OCI-LY3 (cell line): ENCODE data around the gene UROC1.

Experiments
- H2AFZ ChIP-seq: fragments of 200-600, 300-600 bp; shearing (Covaris generic); 2 replicates; pipeline ENCODE4 v1.6.0; 2014; ENCODE audit warnings: antibody characterized with exemption, low read depth, low read length
- H3K27ac ChIP-seq: fragments of 200-600, 300-600 bp; sonication (generic); 2 replicates; pipeline ENCODE4 v1.5.1; 2014; ENCODE audit warnings: mild to moderate bottlenecking, low read length, moderate library complexity, mixed read lengths
- H3K27me3 ChIP-seq: fragments of 200-600, 300-600 bp; sonication (generic); 2 replicates; pipeline ENCODE4 v1.6.1; 2014; ENCODE audit warnings: low read depth, low read length, mixed read lengths
- H3K36me3 ChIP-seq: fragments of 200-600, 300-600 bp; sonication (generic); replicated peaks from 2 replicates; pipeline ENCODE3; 2014; ENCODE audit warnings: low read depth, low read length, mixed read lengths
- H3K4me1 ChIP-seq: fragments of 300-600, 200-600 bp; sonication (generic); 2 replicates; pipeline ENCODE4 v1.6.1; 2014; ENCODE audit warnings: low read length, mixed read lengths
- H3K4me2 ChIP-seq: fragments of 200-600, 300-600 bp; sonication (generic); 2 replicates; pipeline ENCODE4 v1.6.1; 2014; ENCODE audit warnings: low read length, mixed read lengths
- H3K4me3 ChIP-seq: fragments of 300-600, 200-600 bp; sonication (generic); 2 replicates; pipeline ENCODE4 v1.5.1; 2014; ENCODE audit warnings: antibody characterized with exemption, mild to moderate bottlenecking, low read length, moderate library complexity
- H3K79me2 ChIP-seq: fragments of 300-600, 200-600 bp; shearing (Covaris generic); 2 replicates; pipeline ENCODE4 v1.6.1; 2014; ENCODE audit warnings: mild to moderate bottlenecking, low read length, mixed read lengths
- H3K9ac ChIP-seq: fragments of 300-600, 200-600 bp; shearing (Covaris generic); 2 replicates; pipeline ENCODE4 v1.6.0; 2014; ENCODE audit warnings: mild to moderate bottlenecking, low read length, moderate library complexity
- H3K9me3 ChIP-seq: fragments of 200-600, 300-600 bp; shearing (Covaris generic); 2 replicates; pipeline ENCODE4 v1.6.1; 2014; ENCODE audit warnings: low read length, mixed read lengths; ENCODE audit not compliant: insufficient read depth
- H4K20me1 ChIP-seq: fragments of 200-600, 300-600 bp; sonication (generic); 2 replicates; pipeline ENCODE4 v1.6.1; 2016; ENCODE audit warnings: low read length, mixed read lengths; ENCODE audit not compliant: insufficient read depth
- EZH2phosphoT487 ChIP-seq: fragments of 200-600 bp; shearing (Covaris generic); IDR thresholded peaks from 2 replicates; pipeline ENCODE4 v1.6.1; 2018; ENCODE audit warnings: antibody characterized with exemption, mixed run types, low read depth
- TF ChIP-seq, protein P1 (sequence below): fragments of 200-600, 300-600 bp; sonication (generic); IDR thresholded peaks from 2 replicates; pipeline ENCODE4 v1.5.1; 2014; ENCODE audit warnings: antibody characterized with exemption, low read length, low read depth

Gene UROC1

DNA sequence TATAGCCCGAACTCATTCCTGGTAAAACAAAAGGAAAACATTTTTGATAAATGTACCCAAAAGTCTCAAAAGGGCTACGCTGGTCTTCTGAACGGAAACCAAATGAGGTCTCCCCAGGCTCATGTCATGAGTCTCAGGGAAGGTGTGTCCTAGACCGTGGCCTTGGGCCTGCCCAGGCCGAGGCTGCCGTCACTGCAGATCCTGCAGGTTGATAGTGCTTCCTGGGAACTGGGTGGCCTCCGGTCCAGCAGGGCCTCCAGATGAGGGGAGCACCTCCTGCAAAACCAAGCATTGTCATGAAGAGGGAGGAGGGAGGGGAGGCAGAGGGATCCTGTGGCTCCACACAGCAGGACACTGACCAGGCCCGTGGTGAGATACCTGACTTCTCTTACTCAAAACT, 79.4 kb downstream of the UROC1 start:
- Histone ChIP-seq H3K9me3 (no peaks in the 10 kb centered on the region), H3K4me3 (no peak overlapping the region), H3K9ac (no peak overlapping the region)

GRCh38 chr3:126436826-126437717, 80.5 kb downstream of the UROC1 start:
- Histone ChIP-seq H3K4me3 (no peak overlapping the region), H3K4me2 (no peak overlapping the region), H2AFZ (no peak overlapping the region), H3K36me3 (no peaks in the 10 kb centered on the region), H3K79me2 (no peaks in the 10 kb centered on the region), H3K27me3 (no peaks in the 10 kb centered on the region), H3K9ac (no peak overlapping the region), H3K4me1 (peaks cover 5% of the 10 kb centered on the region; the same call in 1 of the 2 replicates), H4K20me1 (no peaks in the 10 kb centered on the region), H3K9me3 (no peaks in the 10 kb centered on the region), H3K27ac (no peak overlapping the region)
- TF ChIP-seq, protein P1, sequence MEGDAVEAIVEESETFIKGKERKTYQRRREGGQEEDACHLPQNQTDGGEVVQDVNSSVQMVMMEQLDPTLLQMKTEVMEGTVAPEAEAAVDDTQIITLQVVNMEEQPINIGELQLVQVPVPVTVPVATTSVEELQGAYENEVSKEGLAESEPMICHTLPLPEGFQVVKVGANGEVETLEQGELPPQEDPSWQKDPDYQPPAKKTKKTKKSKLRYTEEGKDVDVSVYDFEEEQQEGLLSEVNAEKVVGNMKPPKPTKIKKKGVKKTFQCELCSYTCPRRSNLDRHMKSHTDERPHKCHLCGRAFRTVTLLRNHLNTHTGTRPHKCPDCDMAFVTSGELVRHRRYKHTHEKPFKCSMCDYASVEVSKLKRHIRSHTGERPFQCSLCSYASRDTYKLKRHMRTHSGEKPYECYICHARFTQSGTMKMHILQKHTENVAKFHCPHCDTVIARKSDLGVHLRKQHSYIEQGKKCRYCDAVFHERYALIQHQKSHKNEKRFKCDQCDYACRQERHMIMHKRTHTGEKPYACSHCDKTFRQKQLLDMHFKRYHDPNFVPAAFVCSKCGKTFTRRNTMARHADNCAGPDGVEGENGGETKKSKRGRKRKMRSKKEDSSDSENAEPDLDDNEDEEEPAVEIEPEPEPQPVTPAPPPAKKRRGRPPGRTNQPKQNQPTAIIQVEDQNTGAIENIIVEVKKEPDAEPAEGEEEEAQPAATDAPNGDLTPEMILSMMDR, result no peak
- no peak for TF ChIP-seq EZH2phosphoT487

More for the DNA sequence above, 79.4 kb downstream of the UROC1 start:
- Histone ChIP-seq H3K36me3 (no peaks in the 10 kb centered on the region), H3K4me2 (no peak overlapping the region), H3K27me3 (no peaks in the 10 kb centered on the region), H2AFZ (no peak overlapping the region), H3K79me2 (no peaks in the 10 kb centered on the region), H3K4me1 (no peaks in the 10 kb centered on the region), H3K27ac (no peak overlapping the region), H4K20me1 (no peaks in the 10 kb centered on the region)
- no peak for TF ChIP-seq EZH2phosphoT487
- TF ChIP-seq, protein P1, result no peak

- no peak overlapping the region for H3K9ac ChIP-seq
- H3K27me3 ChIP-seq, result no peaks in the 10 kb centered on the region
- no peak overlapping the region for H3K4me3 ChIP-seq
- no peak for TF ChIP-seq EZH2phosphoT487
- TF ChIP-seq, protein P1, result no peak
- no peaks in the 10 kb centered on the region for H3K9me3 ChIP-seq
- no peak overlapping the region for H3K27ac ChIP-seq
- peaks cover 17% of the 10 kb centered on the region for H3K4me1 ChIP-seq
- no peaks in the 10 kb centered on the region for H4K20me1 ChIP-seq
- H3K36me3 ChIP-seq, result peaks cover 6% of the 10 kb centered on the region
- no peak overlapping the region for H2AFZ ChIP-seq
- H3K79me2 ChIP-seq, result no peaks in the 10 kb centered on the region
- no peak overlapping the region for H3K4me2 ChIP-seq
These were observed 81.9 kb downstream of the UROC1 start for GRCh38 chr3:126435456-126436315.

- Histone ChIP-seq H3K4me3 (no peak overlapping the region), H3K4me2 (no peak overlapping the region), H3K27me3 (no peaks in the 10 kb centered on the region), H3K9ac (no peak overlapping the region), H3K9me3 (no peaks in the 10 kb centered on the region), H4K20me1 (no peaks in the 10 kb centered on the region), H3K36me3 (peaks cover 9% of the 10 kb centered on the region), H2AFZ (no peak overlapping the region), H3K4me1 (peaks cover 21% of the 10 kb centered on the region), H3K79me2 (no peaks in the 10 kb centered on the region), H3K27ac (no peak overlapping the region)
- TF ChIP-seq, protein P1, result no peak
- TF ChIP-seq EZH2phosphoT487, result no peak
These were observed 82.6 kb downstream of the UROC1 start for GRCh38 chr3:126434931-126435411.
